ENCODE data around the gene RGS2.

DNA sequence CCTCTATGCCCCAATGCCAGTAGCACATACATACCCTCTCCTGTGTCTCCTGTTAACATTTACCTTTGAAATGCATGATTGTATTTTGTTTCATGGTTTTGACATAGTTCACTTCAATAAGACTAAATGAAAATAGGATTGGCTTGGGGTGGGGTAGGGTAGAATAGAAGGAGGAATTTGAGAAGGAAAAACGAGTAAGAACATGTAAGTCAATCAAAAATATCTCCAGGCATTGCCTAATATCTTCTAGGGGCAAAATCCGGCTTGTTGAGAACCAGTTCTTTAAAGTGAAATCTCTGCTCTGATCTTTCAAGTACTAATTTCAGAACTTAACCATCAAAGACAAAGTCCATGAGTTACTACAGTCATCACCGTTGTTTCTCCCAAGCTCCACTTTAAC is 31.8 kb upstream of the RGS2 start:
- TF ChIP-seq, protein P1, sequence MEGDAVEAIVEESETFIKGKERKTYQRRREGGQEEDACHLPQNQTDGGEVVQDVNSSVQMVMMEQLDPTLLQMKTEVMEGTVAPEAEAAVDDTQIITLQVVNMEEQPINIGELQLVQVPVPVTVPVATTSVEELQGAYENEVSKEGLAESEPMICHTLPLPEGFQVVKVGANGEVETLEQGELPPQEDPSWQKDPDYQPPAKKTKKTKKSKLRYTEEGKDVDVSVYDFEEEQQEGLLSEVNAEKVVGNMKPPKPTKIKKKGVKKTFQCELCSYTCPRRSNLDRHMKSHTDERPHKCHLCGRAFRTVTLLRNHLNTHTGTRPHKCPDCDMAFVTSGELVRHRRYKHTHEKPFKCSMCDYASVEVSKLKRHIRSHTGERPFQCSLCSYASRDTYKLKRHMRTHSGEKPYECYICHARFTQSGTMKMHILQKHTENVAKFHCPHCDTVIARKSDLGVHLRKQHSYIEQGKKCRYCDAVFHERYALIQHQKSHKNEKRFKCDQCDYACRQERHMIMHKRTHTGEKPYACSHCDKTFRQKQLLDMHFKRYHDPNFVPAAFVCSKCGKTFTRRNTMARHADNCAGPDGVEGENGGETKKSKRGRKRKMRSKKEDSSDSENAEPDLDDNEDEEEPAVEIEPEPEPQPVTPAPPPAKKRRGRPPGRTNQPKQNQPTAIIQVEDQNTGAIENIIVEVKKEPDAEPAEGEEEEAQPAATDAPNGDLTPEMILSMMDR (IDR thresholded peaks at IDR 0.05): no peak
- TF ChIP-seq POLR2A (IDR thresholded peaks at IDR 0.05) (no peak), POLR2AphosphoS5 (IDR thresholded peaks at IDR 0.05) (no peak)
